Psoas muscle (tissue), 8 donors: ENCODE results near the gene BCAS3. TPM values are rescaled to one million over a fixed set of nuclear protein-coding genes. Genes with fewer than 3 reads are reported as not detected.
"Not testable (repeated sequence)": the region's sequence is repeated elsewhere in the genome, so short reads cannot be mapped to it uniquely, and the experiment has no call there.

Source experiments
- ATAC-seq, 4 donors: fragments of 200-7000 bp; cut with Tn5 transposase; one replicate each; pipeline ENCODE4 v1.9.1; 2020; ENCODE audit warnings: moderate library complexity in 3 of 4, mild to moderate bottlenecking in 2 of 4
- DNase-seq, 2 donors: peaks; one replicate each; pipeline ENCODE4 v3.0.0-alpha.2; 2020
- H3K27ac ChIP-seq: fragments of 200-600 bp; one replicate; pipeline ENCODE4 v1.8.0; 2022
- H3K27me3 ChIP-seq, 3 donors: fragments of 200-600 bp in 1 of 3; one replicate each; pipeline versions ENCODE4 v1.6.1 to v1.8.0; 2013 to 2022; ENCODE audit warnings: low read length in 2 of 3, mild to moderate bottlenecking in 2 of 3, moderate library complexity in 1 of 3; ENCODE audit not compliant: insufficient read depth in 3 of 3
- H3K36me3 ChIP-seq, 2 donors: fragments of 200-600 bp in 1 of 2; one replicate each; pipeline versions ENCODE4 v1.6.1 to v1.8.0; 2013 to 2022; ENCODE audit warnings: low read depth in 1 of 2, mild to moderate bottlenecking in 1 of 2, moderate library complexity in 1 of 2; ENCODE audit not compliant: insufficient read depth in 1 of 2
- H3K4me1 ChIP-seq: fragments of 200-600 bp; one replicate; pipeline ENCODE4 v1.8.0; 2022
- H3K4me3 ChIP-seq: fragments of 200-600 bp; one replicate; pipeline ENCODE4 v1.8.0; 2022; ENCODE audit warnings: mild to moderate bottlenecking
- H3K9me3 ChIP-seq: fragments of 200-600 bp; one replicate; pipeline ENCODE4 v1.8.0; 2022
- CTCF ChIP-seq: fragments of 200-600 bp; IDR thresholded peaks from one replicate; pipeline ENCODE4 v1.8.0; 2022; ENCODE audit warnings: antibody characterized with exemption
- WGBS, 3 donors: extraction: QIAGEN DNeasy Blood & Tissue Kit; methylation state at CpG; one replicate each; pipeline versions ENCODE4 v1.1.6 to v1.1.7; 2013; 5-methylcytosine and 5-hydroxymethylcytosine counted together
- intact Hi-C, 2 donors: fragments of 100-400 bp; cut with DNase I; formaldehyde crosslinking; loops; one replicate each; pipeline versions ENCODE4 v1.11.0 to v1.14.2; 2022
- polyA plus RNA-seq, 3 donors: library from polyadenylated mRNA; stranded (reverse); fragments of 200-250 nt; gene quantifications; one replicate each; pipeline ENCODE4 v1.2.3, GENCODE V29; 2013
- total RNA-seq, 4 donors: library from RNA; stranded (reverse); fragmentation: NEBNext Ultra II Directional in 2 of 4; extraction: Animal tissue kit (Norgen Biotek cat#: 25700) in 2 of 4; gene quantifications; one replicate each; pipeline versions ENCODE4 v1.2.1 to v1.2.4, GENCODE V29; 2021 to 2023
- donor health status: healthy with polysubstance abuse.
- donor health status: DM: no; HTN: no; CAD: no; lungs with moderate emphysema.
- donor health status: Bipolar disorder and iron deficiency.
- donor health status: healthy.
- donor health status: DM: yes; HTN: yes; CAD: no.
- donor health status: DM: no; HTN: no; CAD: no.
- donor health status: DM: no; HTN: no; CAD: no.
- donor health status: DM: yes; HTN: yes; CAD: no.

BCAS3 gene
- total and polyA plus RNA-seq, 7 donors: 2.4 to 28.8 (median 15.0) TPM

- DNase-seq: no peak
- Histone ChIP-seq H3K27me3 (no peaks in the 10 kb centered on the region), H3K27ac (no peak overlapping the region), H3K36me3 (no peaks in the 10 kb centered on the region), H3K4me1 (no peaks in the 10 kb centered on the region), H3K9me3 (no peaks in the 10 kb centered on the region), H3K4me3 (no peak overlapping the region)
- intact Hi-C loops: no loop called here
- no peak for TF ChIP-seq CTCF
- no peak for ATAC-seq
These were observed 82.1 kb downstream of the BCAS3 start for GRCh38 chr17:60759756-60760155.

- H3K36me3 ChIP-seq, H3K4me3 ChIP-seq, H3K27me3 ChIP-seq, intact Hi-C loops, DNase-seq, H3K27ac ChIP-seq, H3K9me3 ChIP-seq, H3K4me1 ChIP-seq, ATAC-seq: not testable (repeated sequence)
- WGBS, 3 donors: 87 to 98% (median 94%) methylated on average over 6 of the region's 6 CpGs
These were observed 83.7 kb downstream of the BCAS3 start for GRCh38 chr17:60761301-60761700.

GRCh38 chr17:60766778-60767190, 89.1 kb downstream of the BCAS3 start:
- WGBS, 3 donors: 95 to 99% (median 97%) methylated on average over 13 of the region's 13 CpGs
- Histone ChIP-seq H3K27me3 (no peaks in the 10 kb centered on the region), H3K36me3 (no peaks in the 10 kb centered on the region), H3K4me3 (no peak overlapping the region), H3K9me3 (no peaks in the 10 kb centered on the region), H3K27ac (no peak overlapping the region), H3K4me1 (no peaks in the 10 kb centered on the region)
- intact Hi-C loops: no loop called here
- TF ChIP-seq CTCF: no peak
- no peak for DNase-seq
- ATAC-seq: no peak

- DNase-seq (no peak), ATAC-seq (no peak)
- H3K27me3 ChIP-seq: no peaks in the 10 kb centered on the region
- no peak overlapping the region for H3K4me3 ChIP-seq
- no peaks in the 10 kb centered on the region for H3K4me1 ChIP-seq
- intact Hi-C loops: no loop called here
- no peaks in the 10 kb centered on the region for H3K36me3 ChIP-seq
- no peaks in the 10 kb centered on the region for H3K9me3 ChIP-seq
- no peak overlapping the region for H3K27ac ChIP-seq
- TF ChIP-seq CTCF: no peak
- 67 to 83% (median 81%) methylated on average over 4 of the region's 4 CpGs for WGBS, 3 donors
These were observed 90.2 kb downstream of the BCAS3 start for GRCh38 chr17:60767744-60768308.

GRCh38 chr17:60769327-60769726, 91.7 kb downstream of the BCAS3 start:
- no peak overlapping the region for H3K27ac ChIP-seq
- H3K36me3 ChIP-seq: no peaks in the 10 kb centered on the region
- no peaks in the 10 kb centered on the region for H3K27me3 ChIP-seq
- DNase-seq: no peak
- no peaks in the 10 kb centered on the region for H3K9me3 ChIP-seq
- no peak for ATAC-seq
- H3K4me3 ChIP-seq: no peak overlapping the region
- intact Hi-C loops: no loop called here
- no peaks in the 10 kb centered on the region for H3K4me1 ChIP-seq
- TF ChIP-seq CTCF: no peak
- 72 to 82% (median 80%) methylated on average over 3 of the region's 3 CpGs for WGBS, 3 donors
